GM21723 (cell line): ENCODE results near the gene SHISA6.

Experiments
- ATAC-seq: cut with Tn5 transposase; IDR thresholded peaks from one replicate; pipeline ENCODE4 v1.9.1; 2021; ENCODE audit warnings: mild to moderate bottlenecking, moderate library complexity; ENCODE audit not compliant: unreplicated experiment

Gene SHISA6

GRCh38 chr17:11564589-11565380 is 323.8 kb downstream of the SHISA6 start:
- no peak for ATAC-seq

GRCh38 chr17:11565591-11565990 is 324.6 kb downstream of the SHISA6 start:
- no peak for ATAC-seq

- ATAC-seq: no peak
Measured at GRCh38 chr17:11578998-11579397, 338.0 kb downstream of the SHISA6 start.

DNA sequence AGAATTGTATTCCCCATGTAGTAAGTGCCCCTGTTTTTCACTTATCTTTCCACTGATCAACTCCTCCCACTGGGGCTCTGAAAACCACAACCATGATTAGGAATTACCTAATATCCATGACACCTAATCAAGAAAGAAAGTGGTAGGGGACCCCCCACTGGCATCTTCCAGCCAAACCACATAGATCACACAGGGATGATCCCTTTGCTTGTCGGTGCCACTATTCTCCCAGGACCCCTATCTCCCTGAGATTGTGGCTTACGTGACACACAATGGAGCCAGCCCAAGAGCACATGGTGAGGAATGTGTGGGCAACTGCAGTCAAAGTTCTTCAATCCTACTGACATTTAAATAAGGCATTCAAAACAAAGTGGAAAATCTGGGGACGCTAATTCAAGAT is 339.7 kb downstream of the SHISA6 start:
- ATAC-seq: no peak

DNA sequence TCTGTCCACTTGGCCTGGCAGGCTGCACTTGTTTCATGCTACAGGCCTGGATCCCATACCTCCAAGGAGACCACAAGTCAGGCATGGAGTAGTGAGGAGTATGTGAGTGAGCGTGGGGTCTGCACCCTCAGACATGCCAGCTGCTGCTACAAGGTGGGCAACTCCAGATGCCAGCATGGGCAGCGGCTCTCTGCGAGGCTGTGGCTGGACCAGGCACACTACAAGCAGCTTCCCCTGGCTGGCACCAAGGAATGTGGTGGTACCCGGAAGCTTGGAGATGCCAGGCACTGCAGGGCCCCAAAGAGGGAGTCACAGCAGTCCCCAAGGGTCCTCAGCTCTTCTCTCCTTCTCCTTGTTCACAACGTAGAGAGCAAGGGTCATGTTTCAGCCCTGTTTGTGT is 341.2 kb downstream of the SHISA6 start:
- ATAC-seq: no peak

- no peak for ATAC-seq
Measured at GRCh38 chr17:11583306-11583992, 342.4 kb downstream of the SHISA6 start.

DNA sequence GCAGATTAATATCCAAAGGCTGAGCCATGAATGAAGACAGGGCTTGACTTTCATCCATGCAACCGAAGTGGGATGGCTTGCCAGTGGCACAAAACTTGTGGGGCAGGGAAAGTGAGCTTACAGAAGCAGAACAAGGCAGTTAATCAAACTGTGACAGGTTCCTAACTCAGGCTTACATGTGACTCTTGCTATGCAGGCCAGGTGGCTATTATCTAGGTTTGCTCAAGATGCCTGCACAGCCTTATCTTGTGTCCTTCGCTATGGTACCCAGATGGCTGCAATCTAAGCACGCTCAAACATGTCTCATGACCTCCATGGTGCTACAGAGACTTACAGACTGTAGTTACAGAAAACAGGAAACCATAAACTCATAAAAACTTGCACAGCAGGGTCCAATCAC is 348.7 kb downstream of the SHISA6 start:
- ATAC-seq: no peak

GRCh38 chr17:11598274-11599221 is 357.5 kb downstream of the SHISA6 start, which contains the start of gene DNAH9:
Gene DNAH9, plus strand, starts transcription at chr17:11598470. Its CDS starts 29 bp downstream, at chr17:11598499.
- no peak for ATAC-seq

GRCh38 chr17:11601661-11602060 is 360.6 kb downstream of the SHISA6 start:
- no peak for ATAC-seq

- ATAC-seq: no peak
Measured at GRCh38 chr17:11608396-11608795, 367.4 kb downstream of the SHISA6 start.

GRCh38 chr17:11610999-11611566 is 370.1 kb downstream of the SHISA6 start:
- ATAC-seq: no peak

DNA sequence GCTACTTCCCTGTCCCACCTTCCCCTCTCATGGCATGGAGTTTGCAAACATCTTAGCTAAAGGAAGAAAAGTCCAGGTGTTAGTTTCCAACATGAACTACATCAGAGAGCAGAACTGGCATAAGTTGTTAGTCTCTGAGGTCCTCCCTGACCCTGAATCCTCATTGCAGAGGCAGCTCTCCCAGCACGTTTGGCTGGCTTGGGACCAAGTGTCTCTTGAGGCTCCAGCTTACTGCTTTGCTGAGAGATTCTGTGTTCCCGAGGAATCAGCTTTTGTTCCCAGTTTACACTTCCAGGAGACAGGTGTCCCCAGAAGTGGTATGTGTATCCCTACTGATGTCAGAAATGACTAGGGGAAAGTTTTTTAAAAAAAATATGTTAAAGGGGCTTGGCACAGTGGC is 371.9 kb downstream of the SHISA6 start:
- no peak for ATAC-seq
